Endothelial cell of umbilical vein (primary cell): ENCODE measurements around the gene MPC1L. TPM values are rescaled to one million over a fixed set of nuclear protein-coding genes. Genes with fewer than 3 reads are reported as not detected.

Source experiments
- BruUV-seq: library from RNA; stranded (reverse); fragments of 400-500 nt; replicated peaks from 2 replicates; lab custom pipeline; 2021; lab: Mats Ljungman, UMichigan
- CTCF ChIA-PET: fragments of 300-600, 350-600 bp; sonication (Branson Sonifier 250); formaldehyde crosslinking; loops from one replicate; lab custom pipeline; 2021; ENCODE audit warnings: antibody characterized with exemption, inconsistent platforms; lab: Charles Lee
- POLR2A ChIA-PET: fragments of 300-600, 350-600 bp; sonication (Branson Sonifier 250); formaldehyde crosslinking; loops from one replicate; lab custom pipeline; 2021; ENCODE audit warnings: antibody characterized with exemption, inconsistent platforms; lab: Charles Lee
- DNase-seq: peaks from one replicate; pipeline ENCODE4 v3.0.0-alpha.2; 2011; ENCODE audit warnings: low read depth, low spot score
- FAIRE-seq: peaks from 2 replicates; lab custom pipeline; 2011; peaks lifted over from hg19 to GRCh38; lab: Jason Lieb, UNC
- H2AFZ ChIP-seq: 2 replicates; pipeline ENCODE4 v1.6.0; 2012; ENCODE audit warnings: low read depth, low read length, control low read depth, inconsistent platforms
- H3K27ac ChIP-seq: 2 replicates; pipeline ENCODE4 v1.5.1; 2011; ENCODE audit warnings: low read depth, mild to moderate bottlenecking, control low read depth, low read length, moderate library complexity; ENCODE audit not compliant: insufficient read depth
- H3K27me3 ChIP-seq, 2 experiments: 2 replicates each; pipeline versions ENCODE4 v1.6.0 to v1.6.1; 2011; ENCODE audit warnings: low read length in 2 of 2, mixed read lengths in 1 of 2; ENCODE audit not compliant: control insufficient read depth in 2 of 2, insufficient read depth in 2 of 2
- H3K36me3 ChIP-seq, 2 experiments: 2 replicates in 1 of 2; 3 replicates in 1 of 2; pipeline ENCODE4 v1.5.1; 2011; ENCODE audit warnings: low read length in 2 of 2, mild to moderate bottlenecking in 1 of 2, moderate library complexity in 1 of 2; ENCODE audit not compliant: control insufficient read depth in 2 of 2, insufficient read depth in 2 of 2; ENCODE audit errors: extremely low read depth in 1 of 2
- H3K4me1 ChIP-seq: 3 replicates; pipeline ENCODE4 v1.5.1; 2011; ENCODE audit warnings: mild to moderate bottlenecking, low read length; ENCODE audit not compliant: control insufficient read depth, insufficient read depth; ENCODE audit errors: extremely low read depth
- H3K4me2 ChIP-seq: 2 replicates; pipeline ENCODE4 v1.6.1; 2011; ENCODE audit warnings: low read length, control low read depth, mixed read lengths; ENCODE audit not compliant: insufficient read depth
- H3K4me3 ChIP-seq, 3 experiments: fragments of 200-600 bp in 1 of 3; sonication (generic), shearing (Covaris generic) in 1 of 3; replicated peaks in 1 of 3; 2 replicates each; pipeline ENCODE4 v1.5.1; 2011 to 2016; ENCODE audit warnings: control low read depth in 3 of 3, low read length in 3 of 3, mild to moderate bottlenecking in 2 of 3, inconsistent platforms in 1 of 3, low read depth in 1 of 3, moderate library complexity in 1 of 3; ENCODE audit not compliant: insufficient read depth in 1 of 3
- H3K79me2 ChIP-seq: 2 replicates; pipeline ENCODE4 v1.6.0; 2012; ENCODE audit warnings: low read length, inconsistent platforms; ENCODE audit not compliant: control insufficient read depth, insufficient read depth
- H3K9ac ChIP-seq: replicated peaks from 2 replicates; pipeline ENCODE3; 2011; ENCODE audit warnings: low read length, control low read depth; ENCODE audit not compliant: insufficient read depth; ENCODE audit errors: extremely low read depth
- H3K9me1 ChIP-seq: replicated peaks from 3 replicates; pipeline ENCODE4 v1.6.0; 2011; ENCODE audit warnings: mild to moderate bottlenecking, low read length; ENCODE audit not compliant: control insufficient read depth, insufficient read depth; ENCODE audit errors: extremely low read depth
- H3K9me3 ChIP-seq: replicated peaks from 2 replicates; pipeline ENCODE4 v1.5.1; 2012; ENCODE audit warnings: low read length, inconsistent platforms; ENCODE audit not compliant: control insufficient read depth, insufficient read depth
- H4K20me1 ChIP-seq: replicated peaks from 2 replicates; pipeline ENCODE3; 2011; ENCODE audit warnings: mild to moderate bottlenecking, low read length; ENCODE audit not compliant: control insufficient read depth, insufficient read depth; ENCODE audit errors: extremely low read depth
- EZH2 ChIP-seq: IDR thresholded peaks from 2 replicates; pipeline ENCODE4 v1.6.1; 2012; ENCODE audit warnings: borderline replicate concordance, low read depth, mild to moderate bottlenecking, moderate library complexity, low read length, inconsistent platforms; ENCODE audit not compliant: severe bottlenecking
- FOS ChIP-seq: IDR thresholded peaks from 2 replicates; pipeline ENCODE4 v1.6.1; 2011; ENCODE audit warnings: mild to moderate bottlenecking, low read length, moderate library complexity, borderline replicate concordance; ENCODE audit not compliant: insufficient read depth
- GATA2 ChIP-seq: IDR thresholded peaks from 2 replicates; pipeline ENCODE4 v1.7.0; 2011; ENCODE audit warnings: low read depth, mild to moderate bottlenecking, moderate library complexity, mixed read lengths, low read length; ENCODE audit not compliant: insufficient read length, insufficient read depth
- JUN ChIP-seq: IDR thresholded peaks from 2 replicates; pipeline ENCODE4 v1.6.1; 2011; ENCODE audit warnings: borderline replicate concordance, low read depth; ENCODE audit not compliant: insufficient read length, insufficient read depth
- MYC ChIP-seq: IDR thresholded peaks from one replicate; pipeline ENCODE4 v1.6.1; 2011; ENCODE audit warnings: mild to moderate bottlenecking, low read depth, low read length
- POLR2A ChIP-seq: IDR thresholded peaks from 2 replicates; pipeline ENCODE4 v1.6.1; 2012; ENCODE audit warnings: low read depth, mild to moderate bottlenecking, control low read depth, low read length
- POLR2AphosphoS5 ChIP-seq: IDR thresholded peaks from 2 replicates; pipeline ENCODE4 v1.6.1; 2012; ENCODE audit warnings: low read depth, mild to moderate bottlenecking, control low read depth, low read length, moderate library complexity; ENCODE audit not compliant: insufficient read depth
- dilution Hi-C: fragments of 300-500 bp; cut with MboI; formaldehyde crosslinking; loops from one replicate; pipeline ENCODE4 v1.15.0; 2019; ENCODE audit warnings: low sequenced_read_pairs; ENCODE audit not compliant: extremely low pct_ligation_motif_present
- intact Hi-C: fragments of 100-400 bp; cut with micrococcal nuclease; formaldehyde crosslinking; loops from one replicate; pipeline ENCODE4 v1.10.0; 2022
- polyA plus RNA-seq, 4 experiments: library from polyadenylated mRNA; depleted of rRNA in 3 of 4; stranded (reverse) in 3 of 4; unstranded in 1 of 4; fragments of >200 nt; gene quantifications; 2 replicates each; pipeline versions ENCODE4 v1.2.1 to v1.2.3, GENCODE V29; 2011 to 2012; ENCODE audit warnings: missing spikeins in 1 of 4
- total RNA-seq: library from RNA; stranded (reverse); gene quantifications from 2 replicates; pipeline ENCODE4 v1.2.3, GENCODE V29; 2021
- TF ChIP-seq, protein P1 (sequence below), 2 donors: IDR thresholded peaks; 1 replicate in 1 of 2; 2 replicates in 1 of 2; pipeline ENCODE4 v1.5.1; 2011; ENCODE audit warnings: low read length in 2 of 2, mild to moderate bottlenecking in 2 of 2, moderate library complexity in 2 of 2, control low read depth in 1 of 2, inconsistent platforms in 1 of 2, low read depth in 1 of 2; ENCODE audit not compliant: insufficient read depth in 1 of 2; ENCODE audit errors: extremely low read depth in 1 of 2
- TF ChIP-seq, protein P2 (sequence below): IDR thresholded peaks from 2 replicates; pipeline ENCODE4 v1.6.1; 2011; ENCODE audit not compliant: insufficient read depth, insufficient read length

The MPC1L gene
- total and polyA plus RNA-seq, 2 donors (not counting 3 experiments of a cell fraction or from before 2014, with no cell fraction given) = 0.19 TPM; not detected in 1

DNA sequence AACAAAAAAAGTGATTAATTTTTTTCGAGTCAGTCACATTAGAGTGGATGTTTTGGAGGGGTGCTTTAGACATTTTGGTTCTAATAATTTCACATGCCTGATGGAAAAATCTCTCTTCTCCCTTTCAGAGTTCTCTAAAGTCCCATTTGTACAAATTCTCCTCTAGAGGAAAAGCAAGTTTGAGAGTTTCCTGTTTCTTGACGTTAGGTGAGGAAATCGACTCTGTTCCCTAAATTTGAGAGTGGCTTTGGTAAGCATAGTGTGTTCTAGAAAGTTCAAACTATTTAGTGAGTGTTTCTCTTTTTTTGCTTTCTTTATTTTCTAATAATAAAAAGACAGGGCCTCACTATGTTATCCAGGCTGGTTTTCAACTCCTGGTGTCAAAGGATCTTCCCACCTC lies 44.1 kb upstream of the MPC1L start:
- H3K36me3 ChIP-seq = no peaks in the 10 kb centered on the region
- no peaks in the 10 kb centered on the region for H3K9me1 ChIP-seq
- H3K27ac ChIP-seq = no peak overlapping the region
- dilution Hi-C loops (no loop called here), intact Hi-C loops (no loop called here)
- no peak overlapping the region for H3K4me2 ChIP-seq
- POLR2A ChIA-PET = no interaction called here
- no TSS peak for BruUV-seq
- peaks cover 23% of the 10 kb centered on the region for H3K79me2 ChIP-seq
- H3K4me3 ChIP-seq = no peak overlapping the region
- CTCF ChIA-PET = no interaction called here
- DNase-seq (no peak), FAIRE-seq (no peak)
- no peaks in the 10 kb centered on the region for H4K20me1 ChIP-seq
- TF ChIP-seq POLR2AphosphoS5 (no peak), EZH2 (no peak), POLR2A (no peak), JUN (no peak), MYC (no peak), FOS (no peak), GATA2 (no peak)
- TF ChIP-seq, protein P1, sequence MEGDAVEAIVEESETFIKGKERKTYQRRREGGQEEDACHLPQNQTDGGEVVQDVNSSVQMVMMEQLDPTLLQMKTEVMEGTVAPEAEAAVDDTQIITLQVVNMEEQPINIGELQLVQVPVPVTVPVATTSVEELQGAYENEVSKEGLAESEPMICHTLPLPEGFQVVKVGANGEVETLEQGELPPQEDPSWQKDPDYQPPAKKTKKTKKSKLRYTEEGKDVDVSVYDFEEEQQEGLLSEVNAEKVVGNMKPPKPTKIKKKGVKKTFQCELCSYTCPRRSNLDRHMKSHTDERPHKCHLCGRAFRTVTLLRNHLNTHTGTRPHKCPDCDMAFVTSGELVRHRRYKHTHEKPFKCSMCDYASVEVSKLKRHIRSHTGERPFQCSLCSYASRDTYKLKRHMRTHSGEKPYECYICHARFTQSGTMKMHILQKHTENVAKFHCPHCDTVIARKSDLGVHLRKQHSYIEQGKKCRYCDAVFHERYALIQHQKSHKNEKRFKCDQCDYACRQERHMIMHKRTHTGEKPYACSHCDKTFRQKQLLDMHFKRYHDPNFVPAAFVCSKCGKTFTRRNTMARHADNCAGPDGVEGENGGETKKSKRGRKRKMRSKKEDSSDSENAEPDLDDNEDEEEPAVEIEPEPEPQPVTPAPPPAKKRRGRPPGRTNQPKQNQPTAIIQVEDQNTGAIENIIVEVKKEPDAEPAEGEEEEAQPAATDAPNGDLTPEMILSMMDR (IDR thresholded peaks at IDR 0.05; ENCODE audit: extremely low read depth in 1 of 2, insufficient read depth in 1 of 2, low read depth in 1 of 2, low read length in 2 of 2) = no peak
- TF ChIP-seq, protein P2, sequence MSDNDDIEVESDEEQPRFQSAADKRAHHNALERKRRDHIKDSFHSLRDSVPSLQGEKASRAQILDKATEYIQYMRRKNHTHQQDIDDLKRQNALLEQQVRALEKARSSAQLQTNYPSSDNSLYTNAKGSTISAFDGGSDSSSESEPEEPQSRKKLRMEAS = no peak
- peaks cover 10% of the 10 kb centered on the region for H3K4me1 ChIP-seq
- H3K27me3 ChIP-seq = no peaks in the 10 kb centered on the region
- no peaks in the 10 kb centered on the region for H3K9me3 ChIP-seq
- H2AFZ ChIP-seq = no peak overlapping the region
- H3K9ac ChIP-seq = no peak overlapping the region
